Stimulated activated CD8-positive, alpha-beta memory T cell treated with anti-CD3 and anti-CD28 coated beads, Interleukin-4, amount 100 ng/mL, for 24 hours (primary cell): ENCODE results near the gene LMTK3.

Experiments
- DNase-seq: peaks from one replicate; pipeline ENCODE4 v3.0.0-alpha.2; 2020; ENCODE audit warnings: low read depth

The LMTK3 gene

DNA sequence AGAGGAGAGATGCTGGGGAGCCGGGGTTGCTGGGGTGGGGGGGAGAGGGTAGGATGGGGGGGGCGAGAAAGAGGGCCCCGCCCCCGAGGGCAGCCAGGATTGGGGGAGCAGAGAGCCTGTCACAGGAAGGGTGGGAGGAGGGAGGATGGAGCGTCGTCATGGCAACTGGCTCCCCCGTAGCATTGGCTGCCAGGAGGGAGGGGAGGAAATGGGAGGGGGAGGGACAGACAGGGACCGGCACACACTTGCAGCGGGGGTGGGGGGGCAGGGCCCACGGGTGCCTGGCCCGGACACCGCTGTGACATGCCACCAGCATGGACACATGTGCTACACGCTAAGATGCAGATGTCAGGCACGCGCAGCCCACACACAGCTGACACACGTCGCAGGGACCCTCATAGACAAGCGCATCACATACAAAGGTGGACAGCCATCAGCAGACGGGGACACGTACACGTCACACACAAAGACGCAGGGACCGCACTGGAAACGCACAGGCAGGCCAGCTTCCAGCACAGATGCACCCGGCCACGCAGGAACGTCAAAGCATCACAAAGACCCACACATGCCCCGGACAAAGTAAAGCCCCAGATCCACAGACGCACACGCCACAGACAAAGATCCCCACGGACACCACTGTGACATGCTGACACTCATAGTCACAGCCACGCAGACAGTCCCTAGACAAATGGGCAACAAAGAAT is at the start of gene LMTK3:
Gene LMTK3, minus strand, starts transcription at position 36 of the 704 bp plus-strand sequence. CDS start 259 bp downstream, outside the sequence.
- peak; percentile 65 for DNase-seq

GRCh38 chr19:48561412-48561811 is 49.8 kb upstream of the LMTK3 start:
- no peak for DNase-seq

DNA sequence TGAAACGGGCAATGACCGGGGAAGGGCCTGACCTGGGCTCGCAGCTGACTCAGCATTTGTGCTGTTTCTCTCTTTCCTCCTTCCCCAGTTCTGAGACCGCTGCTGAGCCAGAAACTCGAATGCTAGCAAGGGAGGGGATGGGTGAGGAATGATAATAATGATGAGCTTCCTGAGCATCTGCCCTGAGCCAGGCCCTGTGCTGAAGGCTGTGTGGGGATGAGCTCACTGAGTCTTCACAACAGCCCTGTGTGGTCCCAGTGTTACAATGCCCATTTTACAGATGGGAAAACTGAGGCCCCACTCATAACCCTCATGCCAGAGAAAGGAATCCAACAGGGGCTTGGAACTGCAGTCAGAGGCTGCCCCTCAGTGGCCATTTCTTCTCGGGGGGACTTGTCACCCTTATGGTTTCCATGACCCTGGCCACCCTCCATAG is 48.5 kb upstream of the LMTK3 start:
- no peak for DNase-seq

DNA sequence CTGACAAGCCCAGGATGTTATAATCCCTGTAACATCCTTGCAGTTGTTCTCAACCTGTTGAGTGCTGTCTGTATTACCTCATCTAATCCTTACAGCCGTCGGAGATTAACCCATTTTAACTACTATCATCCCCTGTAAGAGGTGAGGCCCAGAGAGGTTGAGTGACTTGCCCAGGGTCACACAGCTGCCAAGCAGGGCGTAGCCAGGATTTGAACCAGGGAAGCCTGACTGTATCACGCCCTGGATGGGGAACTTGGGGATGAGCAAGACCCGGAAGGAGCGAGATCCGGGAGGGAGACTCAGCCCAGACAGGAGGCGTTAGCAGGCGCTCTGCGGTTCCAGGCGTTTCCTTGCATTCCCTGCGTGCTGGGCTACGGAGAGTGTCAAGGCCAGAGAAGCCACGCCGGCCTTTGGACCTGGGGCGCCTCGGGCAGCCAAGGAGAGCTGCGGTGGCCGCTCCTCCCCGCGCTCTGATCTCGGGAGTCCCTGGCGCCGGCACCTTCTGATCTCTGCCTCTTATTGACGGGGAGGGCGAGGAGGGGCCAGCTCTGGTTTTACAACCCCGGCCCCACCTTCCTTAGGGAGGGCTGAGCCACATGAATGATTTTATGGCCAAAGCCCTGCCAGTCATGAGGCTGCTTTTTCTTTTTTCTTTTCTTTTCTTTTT is 46.5 kb upstream of the LMTK3 start:
- DNase-seq = no peak

- no peak for DNase-seq
Measured at GRCh38 chr19:48556825-48557224, 45.2 kb upstream of the LMTK3 start.

- no peak for DNase-seq
Measured at GRCh38 chr19:48556163-48556562, 44.5 kb upstream of the LMTK3 start.

GRCh38 chr19:48554385-48555091 is 42.9 kb upstream of the LMTK3 start:
- no peak for DNase-seq

GRCh38 chr19:48553676-48554384 is 42.2 kb upstream of the LMTK3 start:
- DNase-seq = no peak

GRCh38 chr19:48552406-48553322 is 41.0 kb upstream of the LMTK3 start:
- no peak for DNase-seq

DNA sequence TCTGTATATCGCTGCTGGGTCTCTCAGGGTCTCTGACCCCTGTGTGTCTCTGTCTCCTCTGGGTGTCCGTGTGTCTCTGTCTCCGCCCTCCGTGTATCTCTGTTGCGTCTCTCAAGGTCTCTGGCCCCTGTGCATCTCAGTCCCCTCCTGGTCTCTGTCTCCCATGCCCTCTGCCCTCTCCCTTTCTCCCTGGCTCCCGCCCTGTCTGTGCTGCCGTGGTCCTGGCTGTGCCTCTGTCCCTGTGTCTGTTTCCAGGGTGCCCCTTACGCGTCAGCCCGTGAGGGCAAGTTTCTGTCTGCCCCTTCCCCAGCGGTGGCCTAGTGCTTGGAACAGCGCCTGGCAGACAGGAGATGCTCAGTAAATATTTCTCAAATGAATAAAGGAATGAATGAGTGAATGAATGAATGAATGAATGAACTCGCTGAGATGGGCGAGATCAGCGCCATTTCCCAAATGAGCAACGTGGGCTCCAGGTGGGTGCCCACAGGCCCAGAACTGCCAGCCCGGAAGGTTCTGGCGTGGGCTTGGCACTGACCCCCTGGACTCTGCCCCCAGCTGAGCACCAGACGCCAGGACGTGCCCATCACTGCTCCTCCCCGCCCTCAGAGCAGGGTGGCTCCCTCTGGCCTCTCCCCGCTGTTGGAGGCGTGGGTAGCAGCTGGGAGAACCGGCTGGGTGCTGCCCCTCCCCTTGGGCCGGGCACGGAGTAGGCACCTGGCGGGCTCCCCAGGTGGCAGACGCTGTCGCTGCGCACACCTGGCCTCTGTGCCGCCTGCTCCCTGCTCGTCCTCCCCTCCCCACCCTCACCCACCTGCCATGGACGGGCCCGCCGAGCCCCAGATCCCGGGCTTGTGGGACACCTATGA is 40.0 kb upstream of the LMTK3 start, which contains the start of gene SULT2B1:
Gene SULT2B1, plus strand, starts transcription at position 736 of the 866 bp plus-strand sequence. Its CDS starts 81 bp downstream, at position 817.
- DNase-seq = no peak

DNA sequence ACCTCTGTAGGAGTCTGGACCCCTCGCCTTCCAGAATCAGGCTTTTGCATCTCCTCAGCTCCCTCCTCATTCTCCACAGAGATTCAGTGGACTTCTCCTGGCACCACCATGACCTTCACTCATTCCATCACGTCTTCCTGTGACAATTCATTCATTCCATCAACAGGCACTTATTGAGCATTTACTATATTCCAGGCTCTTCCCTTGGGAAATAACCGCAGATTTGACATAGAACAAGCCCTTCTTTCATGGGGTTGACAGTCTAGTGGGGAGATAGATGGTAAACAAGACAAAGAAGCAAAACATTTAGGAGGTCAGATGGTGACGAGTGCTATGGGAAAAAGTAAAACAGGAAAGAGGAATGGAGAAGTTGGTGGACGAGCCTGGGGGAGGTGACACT is 37.7 kb upstream of the LMTK3 start:
- DNase-seq = no peak

DNA sequence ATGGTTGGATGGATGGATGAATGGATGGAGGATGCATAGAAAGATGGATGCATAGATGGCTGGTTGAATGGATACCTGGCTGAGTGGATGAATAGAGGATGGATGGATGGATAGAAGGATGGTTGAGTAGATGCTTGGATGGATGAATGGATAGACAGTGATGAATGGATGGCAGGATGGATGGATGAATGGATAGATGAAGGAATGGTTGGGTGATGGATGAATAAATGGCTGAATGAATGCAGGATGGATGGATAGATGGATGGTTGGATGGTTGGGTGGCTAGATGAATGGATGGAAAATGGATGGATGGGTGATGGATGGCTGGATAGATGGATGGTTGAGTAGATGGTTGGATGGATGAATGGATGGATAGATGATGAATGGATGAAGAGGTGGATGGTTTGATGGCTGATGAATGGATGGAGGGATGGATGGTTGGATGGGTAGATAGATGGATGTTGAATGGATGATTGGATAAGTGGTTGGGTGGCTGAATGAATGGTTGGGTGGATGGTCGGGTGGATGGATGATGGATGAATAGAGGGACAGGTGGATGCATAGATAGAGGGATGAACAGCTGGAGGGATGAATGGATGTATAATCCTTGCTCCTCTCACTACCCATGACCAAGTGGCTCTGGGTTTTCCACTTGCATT is 36.7 kb upstream of the LMTK3 start:
- no peak for DNase-seq

GRCh38 chr19:48547722-48548121 is 36.1 kb upstream of the LMTK3 start:
- no peak for DNase-seq

DNA sequence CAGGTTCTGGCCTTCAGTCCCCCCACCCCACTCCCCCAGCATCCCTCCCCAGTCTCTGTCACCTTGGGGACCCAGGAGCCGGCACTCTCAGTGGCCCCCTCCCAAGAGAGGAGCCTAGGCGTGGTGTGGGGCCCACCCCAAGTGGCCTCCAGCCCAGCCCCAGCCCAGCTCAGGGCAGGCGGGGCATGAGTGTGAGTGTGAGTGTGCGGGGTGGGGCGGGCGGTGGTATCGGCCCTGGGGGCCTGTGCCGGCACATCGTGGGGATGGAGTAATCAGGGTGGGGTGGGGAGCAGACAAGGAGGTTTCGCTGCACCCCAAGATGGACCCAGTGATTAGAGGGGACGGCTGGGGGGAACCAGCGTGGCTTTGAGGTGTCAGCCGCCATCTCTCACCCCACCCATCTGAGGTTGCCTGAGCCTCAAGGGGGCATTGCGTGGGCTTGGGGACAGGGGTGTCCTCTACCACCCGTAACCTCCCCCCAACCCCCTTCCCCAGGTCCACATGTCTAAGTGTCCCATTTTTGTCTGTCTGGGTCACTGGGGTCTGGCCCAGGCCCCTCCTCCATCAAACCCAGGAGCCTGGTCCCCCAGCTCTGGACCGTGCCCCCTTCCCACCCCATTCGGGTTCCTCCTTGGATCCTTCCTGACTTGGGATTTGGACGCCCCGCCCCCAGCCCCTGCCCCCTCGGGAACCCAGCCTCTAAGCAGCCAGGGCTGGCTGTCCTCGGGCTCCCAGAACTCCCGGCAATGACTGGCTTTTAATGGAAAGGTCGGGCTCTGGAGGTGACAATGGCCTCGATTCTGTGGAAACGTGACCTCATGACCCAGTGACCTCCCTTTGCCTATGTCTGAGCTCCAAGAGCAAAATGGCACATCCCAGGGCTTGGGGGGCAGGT is 33.5 kb upstream of the LMTK3 start:
- no peak for DNase-seq

- no peak for DNase-seq
Measured at GRCh38 chr19:48543121-48543710, 31.6 kb upstream of the LMTK3 start.

DNA sequence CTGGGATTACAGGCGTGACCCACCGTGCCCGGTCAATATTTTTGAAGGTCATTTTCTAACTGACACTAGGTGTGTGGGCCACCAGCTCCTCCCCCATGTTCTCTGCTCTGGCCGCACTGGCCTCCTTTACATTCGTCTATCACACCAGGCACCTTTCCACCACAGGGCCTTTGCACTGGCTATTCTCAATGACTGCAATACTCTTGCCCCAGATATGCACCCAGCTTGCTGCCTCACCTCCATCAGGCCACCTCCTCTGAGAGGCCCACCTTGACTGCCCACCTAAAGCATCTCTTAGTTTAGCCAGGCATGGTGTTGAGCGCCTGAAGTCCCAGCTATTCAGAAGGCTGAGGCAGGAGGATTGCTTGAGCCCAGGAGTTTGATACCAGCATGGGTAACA is 30.2 kb upstream of the LMTK3 start:
- no peak for DNase-seq

GRCh38 chr19:48540110-48540509 is 28.5 kb upstream of the LMTK3 start:
- no peak for DNase-seq

GRCh38 chr19:48539503-48540096 is 28.0 kb upstream of the LMTK3 start:
- DNase-seq = no peak
